AG10803 (cell line): ENCODE measurements around the gene TRIM21.
"Not testable (repeated sequence)": the region's sequence is repeated elsewhere in the genome, so short reads cannot be mapped to it uniquely, and the experiment has no call there.

Experiments
- DNase-seq: peaks from one replicate; pipeline ENCODE4 v3.0.0; 2010; ENCODE audit warnings: low read depth
- H3K4me3 ChIP-seq: 2 replicates; pipeline ENCODE4 v1.5.1; 2011; ENCODE audit warnings: mild to moderate bottlenecking, low read length, control low read depth
- CTCF ChIP-seq: conservative IDR thresholded peaks from 2 replicates; pipeline ENCODE4 v1.5.1; 2011; ENCODE audit warnings: mild to moderate bottlenecking, low read length, control low read depth, inconsistent platforms

TRIM21 gene

GRCh38 chr11:4370166-4370565 lies 23.3 kb downstream of the TRIM21 start:
- TF ChIP-seq CTCF, result no peak
- H3K4me3 ChIP-seq, result no peak overlapping the region
- DNase-seq, result no peak

- DNase-seq, result no peak
These were observed 25.2 kb downstream of the TRIM21 start, which contains the start of gene OR52B4 for GRCh38 chr11:4368286-4368685. Gene OR52B4, minus strand, starts transcription at chr11:4368386. Its CDS starts 91 bp downstream, at chr11:4368295.

GRCh38 chr11:4348142-4348541 lies 45.4 kb downstream of the TRIM21 start:
- H3K4me3 ChIP-seq, DNase-seq: not testable (repeated sequence)

More at GRCh38 chr11:4368286-4368685, 25.2 kb downstream of the TRIM21 start, which contains the start of gene OR52B4:
- H3K4me3 ChIP-seq, result no peak within 1 kb of the TSS
- TF ChIP-seq CTCF, result no peak

- not testable (repeated sequence) for H3K4me3 ChIP-seq, DNase-seq
These were observed 48.1 kb downstream of the TRIM21 start for GRCh38 chr11:4345366-4345765.
